SK-N-SH treated with all-trans-retinoic acid at 6 μM for 48 hours (cell line): Measurements from ENCODE around the gene IPO5.

ENCODE experiments used
- ATAC-seq: fragments of 200-7000 bp; cut with Tn5 transposase; 3 replicates; pipeline ENCODE4 v1.9.1; 2020; ENCODE audit warnings: mild to moderate bottlenecking, moderate library complexity
- BACH2 ChIP-seq: fragments of 250-450 bp; sonication (Bioruptor Pico); IDR thresholded peaks from 2 replicates; pipeline ENCODE4 v1.9.0; 2021; ENCODE audit warnings: mild to moderate bottlenecking, borderline replicate concordance
- CREB5 ChIP-seq: fragments of 250-450 bp; sonication (Bioruptor Pico); IDR thresholded peaks from 2 replicates; pipeline ENCODE4 v1.5.1; 2020; ENCODE audit warnings: low read depth, mild to moderate bottlenecking, moderate library complexity
- CSDC2 ChIP-seq: fragments of 250-450 bp; sonication (Bioruptor Pico); IDR thresholded peaks from 2 replicates; pipeline ENCODE4 v1.5.0; 2020; ENCODE audit warnings: mild to moderate bottlenecking, moderate library complexity
- CSRNP3 ChIP-seq: fragments of 250-450 bp; sonication (Bioruptor Pico); IDR thresholded peaks from 2 replicates; pipeline ENCODE4 v1.5.1; 2021; ENCODE audit warnings: mild to moderate bottlenecking, moderate library complexity
- ESRRG ChIP-seq: fragments of 250-450 bp; sonication (Bioruptor Pico); IDR thresholded peaks from 2 replicates; pipeline ENCODE4 v1.6.1; 2021; ENCODE audit warnings: mild to moderate bottlenecking
- GLIS3 ChIP-seq: fragments of 250-450 bp; sonication (Bioruptor Pico); IDR thresholded peaks from 2 replicates; pipeline ENCODE4 v1.5.0; 2020; ENCODE audit warnings: mild to moderate bottlenecking, moderate library complexity
- ISL1 ChIP-seq: fragments of 250-450 bp; sonication (Bioruptor Pico); IDR thresholded peaks from 2 replicates; pipeline ENCODE4 v2.1.2; 2022; ENCODE audit warnings: mild to moderate bottlenecking, moderate library complexity
- PPARA ChIP-seq: fragments of 250-450 bp; sonication (Bioruptor Pico); IDR thresholded peaks from 2 replicates; pipeline ENCODE4 v1.5.0; 2020; ENCODE audit warnings: mild to moderate bottlenecking, borderline replicate concordance
- RARB ChIP-seq: fragments of 250-450 bp; sonication (Bioruptor Pico); IDR thresholded peaks from 2 replicates; pipeline ENCODE4 v1.8.0; 2021; ENCODE audit warnings: mild to moderate bottlenecking, moderate library complexity
- SNAI2 ChIP-seq: fragments of 250-450 bp; sonication (Bioruptor Pico); IDR thresholded peaks from 2 replicates; pipeline ENCODE4 v1.5.0; 2020; ENCODE audit warnings: mild to moderate bottlenecking, moderate library complexity
- TCF4 ChIP-seq: fragments of 250-450 bp; sonication (Bioruptor Pico); IDR thresholded peaks from 2 replicates; pipeline ENCODE4 v1.8.0; 2021; ENCODE audit warnings: mild to moderate bottlenecking, moderate library complexity, borderline replicate concordance
- TOX ChIP-seq: fragments of 250-450 bp; sonication (Bioruptor Pico); IDR thresholded peaks from 2 replicates; pipeline ENCODE4 v1.8.0; 2021; ENCODE audit warnings: mild to moderate bottlenecking, moderate library complexity, borderline replicate concordance
- ZC3H10 ChIP-seq: fragments of 250-450 bp; sonication (Bioruptor Pico); IDR thresholded peaks from 2 replicates; pipeline ENCODE4 v1.5.1; 2021; ENCODE audit warnings: mild to moderate bottlenecking, moderate library complexity
- ZFP3 ChIP-seq: fragments of 250-450 bp; sonication (Bioruptor Pico); IDR thresholded peaks from 2 replicates; pipeline ENCODE4 v1.5.0; 2020; ENCODE audit warnings: mild to moderate bottlenecking, moderate library complexity
- ZFP30 ChIP-seq: fragments of 450-650 bp; formaldehyde crosslinking; IDR thresholded peaks from 2 replicates; pipeline ENCODE4 v1.5.0; 2022; ENCODE audit warnings: mild to moderate bottlenecking, moderate library complexity
- ZNF565 ChIP-seq: fragments of 450-650 bp; formaldehyde crosslinking; conservative IDR thresholded peaks from 2 replicates; pipeline ENCODE4 v1.5.0; 2020; ENCODE audit warnings: low read depth, mild to moderate bottlenecking, moderate library complexity
- ZNF70 ChIP-seq: fragments of 450-650 bp; formaldehyde crosslinking; IDR thresholded peaks from 2 replicates; pipeline ENCODE4 v1.5.0; 2020; ENCODE audit warnings: mild to moderate bottlenecking, moderate library complexity
- ZNF8 ChIP-seq: fragments of 450-650 bp; formaldehyde crosslinking; IDR thresholded peaks from 2 replicates; pipeline ENCODE4 v1.5.0; 2020; ENCODE audit warnings: mild to moderate bottlenecking, moderate library complexity
- TF ChIP-seq, protein P1 (sequence below): fragments of 250-450 bp; sonication (Bioruptor Pico); IDR thresholded peaks from 2 replicates; pipeline ENCODE4 v1.8.0; 2020; ENCODE audit warnings: mild to moderate bottlenecking, moderate library complexity, borderline replicate concordance
- TF ChIP-seq, protein P2 (sequence below): fragments of 250-450 bp; sonication (Bioruptor Pico); IDR thresholded peaks from 2 replicates; pipeline ENCODE4 v1.8.0; 2021; ENCODE audit warnings: low read depth, mild to moderate bottlenecking, moderate library complexity, borderline replicate concordance
- TF ChIP-seq, protein P3 (sequence below): fragments of 250-450 bp; sonication (Bioruptor Pico); IDR thresholded peaks from 2 replicates; pipeline ENCODE4 v1.5.0; 2020; ENCODE audit warnings: mild to moderate bottlenecking, moderate library complexity

Gene IPO5

DNA sequence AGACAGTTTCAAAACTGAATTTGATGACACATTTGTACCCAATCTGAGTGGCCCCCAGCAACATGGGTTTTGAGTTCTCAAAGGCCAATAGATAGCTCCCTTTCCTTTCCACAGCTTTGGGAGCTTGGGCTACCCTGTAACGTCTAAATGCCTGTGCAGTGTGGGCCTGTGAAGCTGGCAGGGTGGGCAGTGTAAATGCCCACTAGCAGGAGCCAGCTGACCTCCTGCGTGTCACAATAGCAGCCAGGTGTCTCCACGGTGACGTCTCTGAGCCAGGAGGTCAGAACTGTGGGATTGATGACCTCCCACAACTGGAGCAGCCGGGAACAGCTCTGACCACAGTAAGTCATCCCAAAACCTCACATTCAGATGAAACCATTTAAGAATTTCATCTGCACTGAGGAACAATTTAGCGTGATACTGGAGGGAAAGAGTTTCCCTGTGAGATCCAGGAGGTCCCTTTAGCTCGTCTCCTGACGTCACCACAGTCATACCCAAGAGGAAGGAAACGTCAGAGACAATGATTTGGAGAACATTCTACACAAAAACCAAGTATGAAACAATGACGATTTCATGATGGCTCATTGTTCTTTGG is at the start of gene IPO5:
Gene IPO5 (plus strand): TSS at position 300 of the 595 bp plus-strand sequence. CDS start 23,022 bp downstream, outside the sequence.
- TF ChIP-seq SNAI2 (CRISPR knock-in tag): no peak
- no peak for TF ChIP-seq ZC3H10 (CRISPR knock-in tag)
- no peak for TF ChIP-seq CSRNP3 (CRISPR knock-in tag)
- TF ChIP-seq ZFP3 (CRISPR knock-in tag): no peak
- no peak for TF ChIP-seq BACH2
- no peak for TF ChIP-seq PPARA (CRISPR knock-in tag)
- TF ChIP-seq GLIS3 (CRISPR knock-in tag): no peak
- TF ChIP-seq, protein P1, sequence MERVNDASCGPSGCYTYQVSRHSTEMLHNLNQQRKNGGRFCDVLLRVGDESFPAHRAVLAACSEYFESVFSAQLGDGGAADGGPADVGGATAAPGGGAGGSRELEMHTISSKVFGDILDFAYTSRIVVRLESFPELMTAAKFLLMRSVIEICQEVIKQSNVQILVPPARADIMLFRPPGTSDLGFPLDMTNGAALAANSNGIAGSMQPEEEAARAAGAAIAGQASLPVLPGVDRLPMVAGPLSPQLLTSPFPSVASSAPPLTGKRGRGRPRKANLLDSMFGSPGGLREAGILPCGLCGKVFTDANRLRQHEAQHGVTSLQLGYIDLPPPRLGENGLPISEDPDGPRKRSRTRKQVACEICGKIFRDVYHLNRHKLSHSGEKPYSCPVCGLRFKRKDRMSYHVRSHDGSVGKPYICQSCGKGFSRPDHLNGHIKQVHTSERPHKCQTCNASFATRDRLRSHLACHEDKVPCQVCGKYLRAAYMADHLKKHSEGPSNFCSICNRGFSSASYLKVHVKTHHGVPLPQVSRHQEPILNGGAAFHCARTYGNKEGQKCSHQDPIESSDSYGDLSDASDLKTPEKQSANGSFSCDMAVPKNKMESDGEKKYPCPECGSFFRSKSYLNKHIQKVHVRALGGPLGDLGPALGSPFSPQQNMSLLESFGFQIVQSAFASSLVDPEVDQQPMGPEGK (CRISPR knock-in tag): no peak
- no peak for TF ChIP-seq CSDC2 (CRISPR knock-in tag)
- no peak for TF ChIP-seq ZNF70 (CRISPR knock-in tag)
- no peak for TF ChIP-seq ZNF8 (CRISPR knock-in tag)
- no peak for TF ChIP-seq ZNF565 (CRISPR knock-in tag)
- TF ChIP-seq TCF4 (CRISPR knock-in tag): no peak
- no peak for TF ChIP-seq TOX (CRISPR knock-in tag)
- TF ChIP-seq, protein P2, sequence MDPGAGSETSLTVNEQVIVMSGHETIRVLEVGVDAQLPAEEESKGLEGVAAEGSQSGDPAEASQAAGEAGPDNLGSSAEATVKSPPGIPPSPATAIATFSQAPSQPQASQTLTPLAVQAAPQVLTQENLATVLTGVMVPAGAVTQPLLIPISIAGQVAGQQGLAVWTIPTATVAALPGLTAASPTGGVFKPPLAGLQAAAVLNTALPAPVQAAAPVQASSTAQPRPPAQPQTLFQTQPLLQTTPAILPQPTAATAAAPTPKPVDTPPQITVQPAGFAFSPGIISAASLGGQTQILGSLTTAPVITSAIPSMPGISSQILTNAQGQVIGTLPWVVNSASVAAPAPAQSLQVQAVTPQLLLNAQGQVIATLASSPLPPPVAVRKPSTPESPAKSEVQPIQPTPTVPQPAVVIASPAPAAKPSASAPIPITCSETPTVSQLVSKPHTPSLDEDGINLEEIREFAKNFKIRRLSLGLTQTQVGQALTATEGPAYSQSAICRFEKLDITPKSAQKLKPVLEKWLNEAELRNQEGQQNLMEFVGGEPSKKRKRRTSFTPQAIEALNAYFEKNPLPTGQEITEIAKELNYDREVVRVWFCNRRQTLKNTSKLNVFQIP (CRISPR knock-in tag): no peak
- TF ChIP-seq ISL1 (CRISPR knock-in tag): no peak

DNA sequence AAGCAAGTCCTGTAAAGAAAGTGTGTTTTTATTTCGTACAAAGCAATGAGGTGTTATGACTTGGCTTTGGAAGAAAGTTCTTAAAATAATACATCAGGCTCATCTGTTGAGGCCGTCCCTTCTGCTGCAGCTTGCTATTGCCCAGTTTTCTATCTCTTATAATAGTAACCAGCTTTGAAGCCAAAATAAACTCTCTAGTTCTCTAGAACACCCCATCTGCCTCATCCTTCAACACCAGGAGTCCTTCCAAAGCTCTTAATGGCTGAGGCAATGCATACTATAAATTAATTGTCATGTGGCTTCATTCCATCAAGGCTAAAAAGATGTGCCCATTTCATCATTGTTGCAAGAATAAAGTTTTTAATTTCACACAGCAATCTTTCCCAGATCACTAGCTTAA is 49.4 kb upstream of the IPO5 start:
- TF ChIP-seq CSDC2 (CRISPR knock-in tag) (no peak), TOX (CRISPR knock-in tag) (no peak), RARB (no peak), GLIS3 (CRISPR knock-in tag) (no peak), CREB5 (CRISPR knock-in tag) (no peak), CSRNP3 (CRISPR knock-in tag) (no peak), ZC3H10 (CRISPR knock-in tag) (no peak), ZNF70 (CRISPR knock-in tag) (no peak), ZFP30 (CRISPR knock-in tag) (no peak), PPARA (CRISPR knock-in tag) (no peak), ZNF8 (CRISPR knock-in tag) (no peak), ISL1 (CRISPR knock-in tag) (no peak), TCF4 (CRISPR knock-in tag) (no peak), ZFP3 (CRISPR knock-in tag) (no peak), BACH2 (no peak), SNAI2 (CRISPR knock-in tag) (no peak), ESRRG (CRISPR knock-in tag) (no peak)
- TF ChIP-seq, protein P1 (CRISPR knock-in tag): no peak
- TF ChIP-seq, protein P3, sequence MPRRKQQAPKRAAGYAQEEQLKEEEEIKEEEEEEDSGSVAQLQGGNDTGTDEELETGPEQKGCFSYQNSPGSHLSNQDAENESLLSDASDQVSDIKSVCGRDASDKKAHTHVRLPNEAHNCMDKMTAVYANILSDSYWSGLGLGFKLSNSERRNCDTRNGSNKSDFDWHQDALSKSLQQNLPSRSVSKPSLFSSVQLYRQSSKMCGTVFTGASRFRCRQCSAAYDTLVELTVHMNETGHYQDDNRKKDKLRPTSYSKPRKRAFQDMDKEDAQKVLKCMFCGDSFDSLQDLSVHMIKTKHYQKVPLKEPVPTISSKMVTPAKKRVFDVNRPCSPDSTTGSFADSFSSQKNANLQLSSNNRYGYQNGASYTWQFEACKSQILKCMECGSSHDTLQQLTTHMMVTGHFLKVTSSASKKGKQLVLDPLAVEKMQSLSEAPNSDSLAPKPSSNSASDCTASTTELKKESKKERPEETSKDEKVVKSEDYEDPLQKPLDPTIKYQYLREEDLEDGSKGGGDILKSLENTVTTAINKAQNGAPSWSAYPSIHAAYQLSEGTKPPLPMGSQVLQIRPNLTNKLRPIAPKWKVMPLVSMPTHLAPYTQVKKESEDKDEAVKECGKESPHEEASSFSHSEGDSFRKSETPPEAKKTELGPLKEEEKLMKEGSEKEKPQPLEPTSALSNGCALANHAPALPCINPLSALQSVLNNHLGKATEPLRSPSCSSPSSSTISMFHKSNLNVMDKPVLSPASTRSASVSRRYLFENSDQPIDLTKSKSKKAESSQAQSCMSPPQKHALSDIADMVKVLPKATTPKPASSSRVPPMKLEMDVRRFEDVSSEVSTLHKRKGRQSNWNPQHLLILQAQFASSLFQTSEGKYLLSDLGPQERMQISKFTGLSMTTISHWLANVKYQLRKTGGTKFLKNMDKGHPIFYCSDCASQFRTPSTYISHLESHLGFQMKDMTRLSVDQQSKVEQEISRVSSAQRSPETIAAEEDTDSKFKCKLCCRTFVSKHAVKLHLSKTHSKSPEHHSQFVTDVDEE (CRISPR knock-in tag): no peak
- TF ChIP-seq, protein P2 (CRISPR knock-in tag): no peak
- no peak for ATAC-seq

More for the DNA sequence above, at the start of gene IPO5:
- ATAC-seq: no peak
